Activated T-cell treated with anti-CD3 and anti-CD28 coated beads for 24 hours (primary cell): Measurements from ENCODE around the gene RPS25.
A peak's percentile ranks its signal among the peaks of the same experiment; 100 is the strongest.
"Not testable (repeated sequence)": the region's sequence is repeated elsewhere in the genome, so short reads cannot be mapped to it uniquely, and the experiment has no call there.

Source experiments
- DNase-seq: peaks from one replicate; pipeline ENCODE4 v3.0.0-alpha.2; 2020; ENCODE audit warnings: low read depth

The RPS25 gene

DNA sequence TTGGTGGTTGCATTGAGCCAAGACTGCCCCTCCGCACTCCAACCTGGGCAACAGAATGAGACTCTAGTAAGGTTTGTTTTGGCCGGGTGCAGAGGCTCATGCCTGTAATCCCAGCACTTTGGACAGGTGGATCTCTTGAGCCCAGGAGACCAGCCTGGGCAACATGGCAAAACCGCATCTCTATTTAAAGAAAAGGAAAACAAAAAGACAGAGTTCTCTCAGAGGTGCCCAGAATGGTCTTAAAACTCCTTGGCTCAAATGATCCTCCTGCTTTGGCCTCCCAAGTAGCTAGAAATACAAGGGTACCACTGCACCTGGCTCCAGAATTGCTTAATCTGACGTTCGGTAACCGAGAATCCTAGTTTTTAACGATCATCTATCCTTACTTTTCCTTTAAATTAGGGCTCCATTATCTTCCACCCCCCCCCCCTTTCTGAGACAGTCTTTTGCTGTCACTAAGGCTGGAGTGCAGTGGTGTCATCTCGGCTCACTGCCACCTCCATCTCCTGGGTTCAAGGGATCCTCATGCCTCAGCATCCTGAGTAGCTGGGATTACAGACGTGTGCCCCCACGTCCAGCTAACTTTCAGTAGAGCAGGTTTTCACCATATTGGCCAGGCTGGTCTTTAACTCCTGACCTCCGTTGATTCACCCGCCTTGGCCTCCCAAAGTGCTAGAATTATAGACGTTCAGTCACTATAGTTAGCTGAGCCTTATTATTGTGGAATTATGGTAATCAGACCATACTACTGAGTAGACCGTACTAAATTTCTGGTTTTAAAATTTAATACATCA, 1.7 kb downstream of the RPS25 start:
- DNase-seq = no peak

DNA sequence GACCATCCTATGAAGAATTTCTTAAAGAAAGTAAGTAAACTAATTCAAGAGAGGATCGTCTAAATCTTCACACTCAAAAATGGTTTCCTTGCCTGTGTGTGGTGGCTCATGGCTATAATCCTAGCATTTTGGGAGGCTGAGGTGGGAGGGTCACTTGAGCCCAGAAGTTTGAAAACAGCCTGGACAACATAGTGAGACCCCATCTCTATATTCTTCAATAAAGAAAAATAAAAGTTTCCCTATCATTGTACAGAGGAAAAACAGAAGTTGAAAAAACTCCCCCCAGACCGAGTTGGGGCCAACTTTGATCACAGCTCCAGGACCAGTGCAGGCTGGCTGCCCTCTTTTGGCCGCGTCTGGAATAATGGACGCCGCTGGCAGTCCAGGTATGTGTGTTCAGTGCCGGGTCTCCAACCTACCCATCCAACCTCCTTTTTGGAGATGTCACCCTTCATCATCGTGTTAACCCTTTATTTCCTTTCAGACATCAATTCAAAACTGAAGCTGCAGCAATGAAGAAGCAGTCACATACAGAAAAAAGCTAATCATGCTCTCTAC, 3.0 kb downstream of the RPS25 start:
- no peak for DNase-seq

GRCh38 chr11:119014209-119014924, 3.8 kb downstream of the RPS25 start:
- no peak for DNase-seq

DNA sequence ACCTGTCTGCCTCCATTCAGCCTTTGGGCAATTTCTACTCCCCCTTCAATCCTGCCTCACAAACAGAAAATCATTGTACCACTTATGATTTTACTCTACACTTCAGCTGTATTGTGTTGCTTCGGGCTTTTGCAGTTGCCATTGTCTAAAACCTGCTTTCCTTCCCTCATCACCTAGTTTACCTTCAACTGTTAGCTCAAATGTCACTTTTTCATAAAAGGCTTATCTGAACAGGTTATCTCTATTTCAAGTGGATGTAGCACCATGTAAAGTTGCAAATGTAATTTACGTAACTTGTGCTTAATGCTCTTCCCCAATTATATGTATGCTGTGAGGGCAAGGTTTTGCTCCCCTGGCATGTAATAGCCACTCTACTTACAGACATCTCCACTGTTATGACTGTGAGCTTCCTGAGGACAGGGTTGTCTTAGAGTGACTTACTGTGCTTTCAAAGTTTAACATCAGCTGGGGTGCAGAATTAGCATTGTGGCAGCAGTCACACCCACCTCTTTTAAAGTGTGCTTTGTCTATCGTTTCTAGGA, 5.4 kb downstream of the RPS25 start:
- DNase-seq = no peak

GRCh38 chr11:119011476-119012053, 6.6 kb downstream of the RPS25 start:
- DNase-seq = no peak

DNA sequence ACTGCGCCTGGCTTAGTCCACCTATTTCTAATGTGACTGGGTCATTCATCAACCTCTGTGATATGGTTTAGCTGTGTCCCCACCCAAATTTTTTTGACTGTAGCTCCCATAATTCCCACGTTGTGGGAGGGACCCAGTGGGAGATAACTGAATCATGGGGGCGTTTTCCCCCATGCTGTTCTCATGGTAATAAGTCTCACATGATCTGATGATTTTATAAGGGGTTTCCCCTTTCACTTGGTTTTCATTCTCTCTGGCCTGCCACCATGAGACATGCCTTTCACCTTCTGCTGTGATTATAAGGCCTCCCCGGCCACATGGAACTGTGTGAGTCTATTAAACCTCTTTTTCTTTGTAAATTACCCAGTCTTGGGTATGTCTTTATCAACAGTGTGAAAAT, 11.5 kb downstream of the RPS25 start:
- no peak for DNase-seq

- no peak for DNase-seq
These were observed 17.2 kb downstream of the RPS25 start for GRCh38 chr11:119000906-119001305.

GRCh38 chr11:118998822-118999221, 19.3 kb downstream of the RPS25 start:
- DNase-seq = no peak

DNA sequence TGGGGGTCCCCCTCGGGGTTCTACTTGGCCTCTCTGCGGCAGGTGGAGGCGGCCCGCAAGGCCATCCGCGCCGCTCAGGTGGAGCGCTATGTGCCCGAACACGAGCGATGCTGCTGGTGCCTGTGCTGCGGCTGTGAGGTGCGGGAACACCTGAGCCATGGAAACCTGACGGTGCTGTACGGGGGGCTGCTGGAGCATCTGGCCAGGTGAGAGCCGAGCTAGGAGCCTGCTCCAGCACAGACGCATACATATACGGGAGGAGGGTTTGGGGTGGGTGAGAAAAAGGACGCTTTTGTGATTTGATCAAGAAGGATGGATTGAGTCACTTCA, 19.8 kb downstream of the RPS25 start:
- no peak for DNase-seq

DNA sequence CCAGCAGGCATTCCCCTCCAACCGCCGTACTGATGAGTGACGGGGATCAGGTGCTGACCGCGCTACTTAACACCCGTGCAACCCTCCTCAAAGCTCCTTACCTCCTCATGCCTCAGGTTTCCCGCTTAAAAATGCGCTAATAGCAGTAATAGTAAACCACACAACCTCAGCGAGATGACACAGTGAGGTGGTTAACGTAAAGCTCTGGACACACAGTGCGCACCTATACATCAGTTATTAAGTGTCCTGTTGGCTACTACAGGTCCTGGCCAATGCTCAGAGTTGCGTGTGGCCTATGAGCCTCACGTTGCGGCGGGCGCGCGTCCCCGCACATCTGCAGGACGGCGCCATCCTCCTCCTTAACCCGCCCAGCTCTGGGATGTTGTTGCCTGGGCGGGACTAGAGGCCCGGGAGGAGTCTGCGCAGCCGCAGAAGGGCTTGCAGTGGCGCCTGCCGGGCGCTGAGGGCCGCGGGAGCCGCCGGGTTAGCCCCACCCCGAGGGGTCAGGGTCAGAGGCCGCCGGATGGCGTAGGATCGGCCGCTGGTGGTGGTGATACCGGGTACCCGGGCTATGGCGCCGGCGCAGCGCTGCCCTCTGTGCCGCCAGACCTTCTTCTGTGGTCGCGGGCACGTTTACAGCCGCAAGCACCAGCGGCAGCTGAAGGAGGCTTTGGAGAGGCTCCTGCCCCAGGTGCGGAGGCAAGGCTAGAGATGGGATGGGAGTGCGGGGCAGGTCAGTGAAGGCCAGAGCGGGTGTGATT, 20.3 kb downstream of the RPS25 start, which contains the start of gene CENATAC:
TSS of gene CENATAC (plus strand) at position 512 of the 761 bp plus-strand sequence. CDS start at position 572, 60 bp downstream.
- DNase-seq = peak; percentile 93

DNA sequence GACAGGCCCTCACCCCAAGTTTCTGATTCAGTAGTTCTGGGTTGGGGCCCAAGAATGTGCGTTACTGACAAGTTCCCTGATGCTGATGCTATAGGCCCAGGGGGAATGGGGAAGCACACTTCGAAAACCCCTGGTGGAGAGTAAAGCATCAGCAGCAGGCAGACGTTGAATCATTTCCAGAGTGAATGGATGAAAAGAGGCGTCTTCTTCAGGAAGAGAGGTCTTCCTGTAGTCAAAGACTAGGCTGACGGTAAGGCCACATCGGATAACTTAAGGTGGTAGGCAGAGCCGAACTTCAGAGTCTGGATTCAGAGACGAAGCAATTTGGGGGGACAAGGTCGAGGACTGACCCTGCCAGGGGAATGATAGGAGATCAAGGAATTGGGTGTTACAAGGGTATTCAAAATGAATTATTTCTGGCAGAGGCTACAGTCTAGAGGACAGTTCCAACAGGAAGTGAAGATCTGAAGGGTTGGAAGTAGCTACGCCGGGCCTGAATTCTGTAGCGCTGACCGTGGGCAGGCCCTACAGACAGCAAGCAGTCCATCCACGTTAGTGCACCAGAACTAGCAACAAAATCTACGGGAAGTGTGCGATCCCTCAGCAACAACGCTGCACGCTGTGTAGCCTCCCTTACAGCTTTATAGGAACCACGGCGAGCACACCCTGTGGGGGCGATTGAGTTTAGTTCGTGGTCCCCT, 21.1 kb downstream of the RPS25 start:
- peak; percentile 44 for DNase-seq

GRCh38 chr11:118991486-118992038, 26.6 kb downstream of the RPS25 start:
- DNase-seq = not testable (repeated sequence)

GRCh38 chr11:118988280-118988679, 29.9 kb downstream of the RPS25 start:
- DNase-seq = no peak

- DNase-seq = no peak
These were observed 33.3 kb downstream of the RPS25 start for GRCh38 chr11:118984825-118985224.

DNA sequence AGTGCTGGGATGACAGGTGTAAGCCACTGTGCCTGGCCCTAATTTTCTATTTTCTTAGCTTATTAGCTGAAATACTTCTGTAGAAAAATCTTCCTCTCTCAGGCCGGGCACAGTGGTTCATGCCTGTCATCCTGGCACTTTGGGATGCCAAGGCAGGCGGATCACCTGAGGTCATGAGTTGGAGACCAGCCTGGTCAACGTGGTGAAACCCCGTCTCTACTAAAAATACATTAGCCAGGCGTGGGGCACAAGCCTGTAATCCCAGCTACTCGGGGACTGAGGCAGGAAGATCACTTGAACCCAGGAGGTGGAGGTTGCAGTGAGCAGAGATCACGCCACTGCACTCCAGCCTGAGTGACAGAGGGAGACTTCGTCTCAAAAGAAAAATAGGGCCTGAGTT, 33.8 kb downstream of the RPS25 start:
- not testable (repeated sequence) for DNase-seq

GRCh38 chr11:118980191-118980881, 37.8 kb downstream of the RPS25 start:
- DNase-seq = no peak

GRCh38 chr11:118979434-118979833, 38.7 kb downstream of the RPS25 start:
- no peak for DNase-seq

DNA sequence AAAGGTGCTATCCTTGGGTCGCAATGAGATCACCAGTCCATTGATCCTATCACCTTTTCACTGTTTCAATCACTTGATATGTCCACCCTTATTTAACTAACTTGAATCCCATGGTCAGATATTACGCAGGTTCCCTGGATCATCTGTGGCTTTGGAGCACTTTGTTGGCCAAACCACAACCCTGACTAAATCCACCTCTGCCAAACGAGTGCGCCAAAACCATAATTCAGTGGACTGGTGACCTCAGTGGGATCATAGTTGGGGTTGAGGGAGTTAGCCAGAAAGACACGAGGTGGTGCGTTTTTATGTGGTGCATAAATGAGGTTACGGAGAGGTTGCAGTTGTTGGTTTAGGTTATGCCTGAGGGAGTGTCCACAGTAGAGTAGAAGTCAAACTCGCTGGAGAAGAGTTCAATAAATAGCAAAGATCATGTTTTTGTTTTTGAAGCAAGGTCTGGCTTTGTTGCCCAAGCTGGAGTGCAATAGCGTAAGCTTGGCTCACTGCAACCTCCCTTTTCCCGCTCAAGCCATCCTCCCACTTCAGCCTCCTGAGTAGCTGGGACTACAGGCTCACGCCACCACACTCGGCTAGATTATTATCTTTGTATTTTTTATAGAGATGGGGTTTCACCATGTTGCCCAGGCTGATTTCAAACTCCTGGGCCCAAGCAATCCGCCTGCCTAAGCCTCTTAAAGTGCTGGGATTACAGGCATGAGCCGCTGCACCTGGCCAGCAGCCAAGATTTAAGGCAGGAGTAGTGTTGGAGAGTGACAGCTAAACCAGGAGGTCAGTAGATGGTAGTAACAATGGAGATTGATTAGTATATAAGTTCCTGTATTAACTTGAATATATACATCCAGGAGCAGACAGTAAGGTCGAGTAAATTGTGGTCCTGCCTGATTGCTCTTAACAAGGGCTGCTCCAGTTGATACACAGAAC, 42.1 kb downstream of the RPS25 start:
- DNase-seq = no peak

- no peak for DNase-seq
These were observed 44.2 kb downstream of the RPS25 start for GRCh38 chr11:118973985-118974384.
